Neural progenitor cell (in vitro differentiated cells): Measurements from ENCODE around the gene ANKRD6. TPM values are rescaled to one million over a fixed set of nuclear protein-coding genes. Genes with fewer than 3 reads are reported as not detected.

Experiments
- DNase-seq: peaks from one replicate; pipeline ENCODE4 v3.0.0-alpha.2; 2016; ENCODE audit warnings: low spot score
- H2AFZ ChIP-seq: fragments of 200-600 bp; sonication (generic); replicated peaks from 2 replicates; pipeline ENCODE4 v1.6.1; 2016; ENCODE audit warnings: antibody characterized with exemption
- H3F3A ChIP-seq: fragments of 200-600 bp; sonication (generic); 2 replicates; pipeline ENCODE4 v1.6.1; 2016; ENCODE audit warnings: antibody characterized with exemption, low read depth
- H3K27ac ChIP-seq: fragments of 200-600 bp; sonication (generic); 2 replicates; pipeline ENCODE4 v1.5.1; 2016; ENCODE audit warnings: mild to moderate bottlenecking
- H3K27me3 ChIP-seq: fragments of 200-600 bp; sonication (generic); 2 replicates; pipeline ENCODE4 v1.6.1; 2016; ENCODE audit warnings: mild to moderate bottlenecking, moderate library complexity
- H3K36me3 ChIP-seq: fragments of 200-600 bp; sonication (generic); 2 replicates; pipeline ENCODE4 v1.5.1; 2016
- H3K4me1 ChIP-seq: fragments of 200-600 bp; sonication (generic); 2 replicates; pipeline ENCODE4 v1.6.1; 2016; ENCODE audit warnings: mixed run types
- H3K4me2 ChIP-seq: fragments of 200-600 bp; sonication (generic); 2 replicates; pipeline ENCODE4 v1.6.1; 2016
- H3K4me3 ChIP-seq: fragments of 200-600 bp; sonication (generic); 2 replicates; pipeline ENCODE4 v1.5.1; 2016
- H3K79me2 ChIP-seq: fragments of 200-600 bp; sonication (generic); 2 replicates; pipeline ENCODE4 v1.6.1; 2016; ENCODE audit warnings: low read depth
- H3K9ac ChIP-seq: fragments of 200-600 bp; sonication (generic); 2 replicates; pipeline ENCODE4 v1.6.1; 2016
- H3K9me3 ChIP-seq: fragments of 200-600 bp; sonication (generic); 2 replicates; pipeline ENCODE4 v1.5.1; 2016; ENCODE audit warnings: low read depth
- H4K20me1 ChIP-seq: fragments of 200-600 bp; sonication (generic); 2 replicates; pipeline ENCODE4 v1.6.1; 2016; ENCODE audit warnings: low read depth
- H3K27ac Mint-ChIP-seq: 3 replicates; pipeline ENCODE4 v1.8.0; 2021; ENCODE audit warnings: mixed read lengths
- H3K27me3 Mint-ChIP-seq: 2 replicates; pipeline ENCODE4 v1.8.0; 2022; ENCODE audit warnings: low read depth, mild to moderate bottlenecking, inconsistent platforms, moderate library complexity, mixed read lengths; ENCODE audit not compliant: insufficient read depth
- H3K36me3 Mint-ChIP-seq: 3 replicates; pipeline ENCODE4 v1.8.0; 2021; ENCODE audit warnings: mixed read lengths
- H3K4me1 Mint-ChIP-seq: 3 replicates; pipeline ENCODE4 v1.8.0; 2021; ENCODE audit warnings: mixed read lengths
- H3K4me3 Mint-ChIP-seq: 3 replicates; pipeline ENCODE4 v1.8.0; 2021; ENCODE audit warnings: mild to moderate bottlenecking, moderate library complexity, mixed read lengths
- H3K9me3 Mint-ChIP-seq: 3 replicates; pipeline ENCODE4 v1.8.0; 2020; ENCODE audit warnings: mixed read lengths
- CTCF ChIP-seq: fragments of 200-600 bp; sonication (generic); IDR thresholded peaks from 2 replicates; pipeline ENCODE4 v1.5.1; 2017; ENCODE audit warnings: antibody characterized with exemption, mild to moderate bottlenecking
- EZH2 ChIP-seq: fragments of 200-600 bp; sonication (generic); IDR thresholded peaks from 2 replicates; pipeline ENCODE4 v1.6.1; 2017; ENCODE audit warnings: antibody characterized with exemption, mild to moderate bottlenecking, moderate library complexity
- EZH2phosphoT487 ChIP-seq: fragments of 200-600 bp; sonication (generic); IDR thresholded peaks from 2 replicates; pipeline ENCODE4 v1.6.1; 2017; ENCODE audit warnings: antibody characterized with exemption
- total RNA-seq: library from RNA; depleted of rRNA; stranded (reverse); fragments of >200 nt; gene quantifications from 2 replicates; pipeline ENCODE4 v1.2.3, GENCODE V29; 2015; ENCODE audit warnings: low replicate concordance

The ANKRD6 gene
- total RNA-seq, 1 donor from 2014 or later = 36.3 TPM

GRCh38 chr6:89657445-89658158 lies 224.7 kb downstream of the ANKRD6 start:
- H3K36me3 ChIP-seq = peaks cover 11% of the 10 kb centered on the region
- H3K9ac ChIP-seq = no peak overlapping the region
- no peaks in the 10 kb centered on the region for H3K27me3 ChIP-seq
- H2AFZ ChIP-seq = no peak overlapping the region
- Mint-ChIP-seq H3K36me3 (peaks cover 25% of the 10 kb centered on the region), H3K27me3 (no peaks in the 10 kb centered on the region), H3K27ac (no peak overlapping the region), H3K4me1 (no peaks in the 10 kb centered on the region), H3K9me3 (no peaks in the 10 kb centered on the region), H3K4me3 (no peak overlapping the region)
- peaks cover 4% of the 10 kb centered on the region for H3F3A ChIP-seq
- no peak overlapping the region for H3K4me3 ChIP-seq
- no peaks in the 10 kb centered on the region for H3K9me3 ChIP-seq
- H3K4me1 ChIP-seq = no peaks in the 10 kb centered on the region
- DNase-seq = no peak
- TF ChIP-seq EZH2phosphoT487 = no peak
- TF ChIP-seq EZH2 = no peak
- TF ChIP-seq CTCF = no peak
- no peaks in the 10 kb centered on the region for H3K79me2 ChIP-seq
- H3K4me2 ChIP-seq = no peak overlapping the region
- H3K27ac ChIP-seq = no peak overlapping the region
- no peaks in the 10 kb centered on the region for H4K20me1 ChIP-seq

- TF ChIP-seq EZH2phosphoT487 = no peak
- no peak for TF ChIP-seq CTCF
- TF ChIP-seq EZH2 = no peak
- Histone ChIP-seq H4K20me1 (no peaks in the 10 kb centered on the region), H3K9ac (no peak overlapping the region), H3K9me3 (no peaks in the 10 kb centered on the region), H3K36me3 (peaks cover 2% of the 10 kb centered on the region), H3K4me3 (no peak overlapping the region), H3K27me3 (no peaks in the 10 kb centered on the region), H3K4me1 (no peaks in the 10 kb centered on the region), H3K4me2 (no peak overlapping the region), H3K27ac (no peak overlapping the region), H3F3A (no peaks in the 10 kb centered on the region), H2AFZ (no peak overlapping the region), H3K79me2 (no peaks in the 10 kb centered on the region)
- H3K4me3 Mint-ChIP-seq = no peak overlapping the region
- no peaks in the 10 kb centered on the region for H3K9me3 Mint-ChIP-seq
- H3K27ac Mint-ChIP-seq = no peak overlapping the region
- no peaks in the 10 kb centered on the region for H3K4me1 Mint-ChIP-seq
- DNase-seq = no peak
- H3K27me3 Mint-ChIP-seq = peaks cover 3% of the 10 kb centered on the region
- peaks cover 32% of the 10 kb centered on the region for H3K36me3 Mint-ChIP-seq
Observed at GRCh38 chr6:89660981-89661380, 228.0 kb downstream of the ANKRD6 start.

DNA sequence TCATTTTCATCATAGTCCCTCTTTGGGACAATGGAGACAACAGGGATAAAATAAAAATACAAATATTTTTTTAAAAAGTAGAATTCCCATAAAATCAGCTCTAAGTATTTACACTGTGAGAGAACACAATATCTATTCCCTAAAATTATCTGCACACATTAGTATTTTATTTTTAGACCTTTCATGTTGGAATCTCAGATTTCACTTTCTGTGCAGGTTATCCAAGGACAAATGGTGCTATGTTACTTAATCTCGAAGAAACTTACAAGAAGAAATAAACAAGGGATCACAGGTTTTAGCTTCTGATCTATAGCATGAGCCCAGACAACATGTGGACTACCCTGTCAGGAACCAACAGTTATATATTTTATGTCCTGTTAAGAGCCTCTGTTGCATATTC lies 228.6 kb downstream of the ANKRD6 start:
- Histone ChIP-seq H3F3A (no peaks in the 10 kb centered on the region), H3K9ac (no peak overlapping the region), H3K36me3 (peaks cover under 1% of the 10 kb centered on the region), H3K27ac (no peak overlapping the region), H4K20me1 (no peaks in the 10 kb centered on the region), H3K4me2 (no peak overlapping the region), H3K79me2 (no peaks in the 10 kb centered on the region), H3K4me3 (no peak overlapping the region), H3K9me3 (no peaks in the 10 kb centered on the region), H3K4me1 (no peaks in the 10 kb centered on the region), H3K27me3 (no peaks in the 10 kb centered on the region), H2AFZ (no peak overlapping the region)
- DNase-seq = no peak
- Mint-ChIP-seq H3K27ac (no peak overlapping the region), H3K4me1 (no peaks in the 10 kb centered on the region), H3K4me3 (no peak overlapping the region), H3K27me3 (peaks cover 3% of the 10 kb centered on the region), H3K9me3 (no peaks in the 10 kb centered on the region), H3K36me3 (peaks cover 32% of the 10 kb centered on the region)
- TF ChIP-seq EZH2 = no peak
- no peak for TF ChIP-seq EZH2phosphoT487
- no peak for TF ChIP-seq CTCF
